MM.1S (cell line): ENCODE results near the gene ZIC2.

Experiments used
- CTCF ChIP-seq: fragments of 300-600 bp; sonication (generic); IDR thresholded peaks from 2 replicates; pipeline ENCODE4 v1.5.1; 2016; ENCODE audit warnings: antibody characterized with exemption, low read length, mixed read lengths
- EZH2 ChIP-seq: fragments of 300-600 bp; sonication (generic); optimal IDR thresholded peaks from 2 replicates; pipeline ENCODE3; 2017; ENCODE audit warnings: low read depth, mild to moderate bottlenecking, antibody characterized with exemption, low read length, mixed read lengths

- TF ChIP-seq CTCF (no peak), EZH2 (no peak)
Measured at GRCh38 chr13:99976575-99976974, 5.0 kb upstream of the ZIC2 start.
